NCI-H146 (cell line): Measurements from ENCODE around the gene GFER.
"Not testable (repeated sequence)": the region's sequence is repeated elsewhere in the genome, so short reads cannot be mapped to it uniquely, and the experiment has no call there.

Experiments
- DNase-seq: peaks from one replicate; lab custom pipeline; 2025; lab: John Stamatoyannopoulos, UW

The GFER gene

DNA sequence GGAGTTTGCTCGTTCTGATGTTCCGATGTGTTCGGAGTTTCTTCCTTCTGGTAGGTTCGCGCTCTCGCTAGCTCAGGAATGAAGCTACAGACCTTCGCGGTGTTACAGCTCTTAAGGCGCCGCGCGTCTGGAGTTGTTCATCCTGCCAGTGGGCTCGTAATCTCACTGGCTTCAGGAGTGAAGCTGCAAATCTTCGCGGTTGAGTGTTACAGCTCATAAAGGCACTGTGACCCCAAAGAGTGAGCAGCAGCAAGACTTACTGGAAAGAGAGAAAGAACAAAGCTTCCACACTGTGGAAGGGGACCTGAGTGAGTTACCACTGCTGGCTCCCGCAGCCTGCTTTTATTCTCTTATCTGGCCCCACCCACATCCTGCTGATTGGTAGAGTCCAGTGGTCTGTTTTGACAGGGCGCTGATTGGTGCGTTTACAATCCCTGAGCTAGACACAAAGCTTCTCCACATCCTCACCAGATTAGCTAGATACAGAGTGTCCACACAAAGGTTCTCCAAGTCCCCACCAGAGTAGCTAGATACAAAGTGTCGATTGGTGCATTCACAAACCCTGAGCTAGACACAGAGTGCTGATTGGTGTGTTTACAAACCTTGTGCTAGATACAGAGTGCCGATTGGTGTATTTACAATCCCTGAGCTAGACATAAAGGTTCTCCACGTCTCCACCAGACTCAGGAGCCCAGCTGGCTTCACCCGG lies 26.4 kb upstream of the GFER start:
- not testable (repeated sequence) for DNase-seq

DNA sequence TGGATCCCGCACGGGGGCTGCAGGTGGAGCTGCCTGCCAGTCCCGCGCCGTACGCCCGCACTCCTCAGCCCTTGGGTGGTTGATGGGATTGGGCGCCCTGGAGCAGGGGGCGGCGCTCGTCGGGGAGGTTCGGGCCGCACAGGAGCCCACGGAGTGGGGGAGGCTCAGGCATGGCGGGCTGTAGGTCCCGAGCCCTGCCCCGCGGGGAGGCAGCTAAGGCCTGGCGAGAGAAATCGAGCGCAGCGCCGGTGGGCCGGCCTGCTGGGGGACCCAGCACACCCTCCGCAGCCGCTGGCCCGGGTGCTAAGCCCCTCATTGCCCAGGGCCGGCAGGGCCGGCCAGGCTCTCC lies 25.9 kb upstream of the GFER start:
- not testable (repeated sequence) for DNase-seq

GRCh38 chr16:1958715-1959268 lies 25.2 kb upstream of the GFER start:
- DNase-seq = no peak

DNA sequence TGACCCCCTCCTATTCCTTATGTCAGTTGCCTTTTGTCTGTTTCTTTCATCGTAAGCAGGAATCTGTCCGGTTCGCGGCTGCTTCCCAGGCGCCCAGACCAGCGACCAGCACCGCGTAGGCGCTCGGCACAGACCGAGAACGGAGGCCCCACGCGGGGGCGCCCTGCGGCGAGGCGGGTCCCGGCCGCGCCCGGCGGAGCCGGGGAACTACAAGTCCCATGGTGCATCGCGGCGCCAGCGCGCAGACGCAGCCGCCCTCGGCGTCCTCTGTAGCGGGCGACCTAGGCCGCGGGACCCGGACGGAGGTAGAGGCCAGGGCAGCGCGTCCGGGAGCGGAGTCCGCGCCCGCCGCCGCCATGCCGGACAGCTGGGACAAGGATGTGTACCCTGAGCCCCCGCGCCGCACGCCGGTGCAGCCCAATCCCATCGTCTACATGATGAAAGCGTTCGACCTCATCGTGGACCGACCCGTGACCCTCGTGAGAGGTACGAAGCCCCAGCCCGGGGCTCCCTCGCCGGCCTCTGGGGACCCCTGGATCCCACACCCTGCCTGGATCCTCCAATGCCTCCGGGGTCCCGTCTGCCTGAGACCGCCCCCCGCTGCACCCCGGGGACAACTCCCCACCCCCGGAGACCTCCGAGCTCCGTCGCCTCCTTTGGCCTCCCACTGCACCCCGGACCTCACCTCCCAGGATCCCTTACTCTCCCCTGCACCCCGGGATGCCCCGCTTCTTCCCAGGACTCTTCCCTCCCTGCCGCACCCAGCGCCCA lies 24.5 kb upstream of the GFER start, which contains the start of gene NDUFB10:
Gene NDUFB10, plus strand, starts transcription at position 270 of the 771 bp plus-strand sequence. Its CDS starts 87 bp downstream, at position 357.
- peak; percentile 94 for DNase-seq

DNA sequence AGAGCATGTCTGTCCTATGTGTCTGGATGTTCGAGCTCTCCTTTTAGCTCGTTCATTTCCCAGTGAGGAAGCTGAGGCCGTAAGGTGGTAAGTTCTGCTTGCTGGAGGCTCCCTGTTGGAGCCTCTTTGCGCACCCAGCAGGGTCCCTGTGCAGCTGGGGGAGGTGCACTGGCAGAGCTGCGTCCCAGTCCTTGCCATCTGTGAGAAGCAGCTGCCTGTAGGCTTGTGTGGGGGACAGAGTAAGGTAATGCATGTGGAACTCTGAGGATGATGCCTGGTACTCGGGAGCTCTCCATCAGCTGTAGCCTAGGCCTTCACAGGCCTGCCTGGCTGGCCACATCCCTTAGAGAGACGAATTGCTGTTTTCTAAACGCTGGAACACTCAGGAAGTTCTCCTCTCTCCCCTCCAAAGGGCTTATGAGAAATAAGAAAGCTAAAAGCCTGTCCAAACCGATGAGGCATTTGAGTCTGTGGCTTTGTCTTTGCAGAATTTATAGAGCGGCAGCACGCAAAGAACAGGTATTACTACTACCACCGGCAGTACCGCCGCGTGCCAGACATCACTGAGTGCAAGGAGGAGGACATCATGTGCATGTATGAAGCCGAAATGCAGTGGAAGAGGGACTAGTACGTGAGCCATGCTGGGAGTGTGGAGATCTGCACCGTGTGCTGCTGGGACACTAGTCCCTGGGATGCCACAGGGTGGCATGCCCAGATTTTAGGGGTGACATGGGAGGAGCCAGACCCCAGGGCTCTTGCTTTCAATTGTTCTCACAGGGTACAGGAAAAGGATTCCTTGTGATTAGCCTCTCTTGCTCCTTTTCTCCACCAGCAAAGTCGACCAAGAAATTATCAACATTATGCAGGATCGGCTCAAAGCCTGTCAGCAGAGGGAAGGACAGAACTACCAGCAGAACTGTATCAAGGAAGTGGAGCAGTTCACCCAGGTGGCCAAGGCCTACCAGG lies 23.0 kb upstream of the GFER start:
- DNase-seq = peak; percentile 50

- peak; percentile 38 for DNase-seq
These were observed 22.3 kb upstream of the GFER start for GRCh38 chr16:1961651-1962067.

- not testable (repeated sequence) for DNase-seq
These were observed 21.5 kb upstream of the GFER start for GRCh38 chr16:1962161-1963153.

GRCh38 chr16:1963806-1964505 lies 20.0 kb upstream of the GFER start:
- DNase-seq = peak; percentile 56

DNA sequence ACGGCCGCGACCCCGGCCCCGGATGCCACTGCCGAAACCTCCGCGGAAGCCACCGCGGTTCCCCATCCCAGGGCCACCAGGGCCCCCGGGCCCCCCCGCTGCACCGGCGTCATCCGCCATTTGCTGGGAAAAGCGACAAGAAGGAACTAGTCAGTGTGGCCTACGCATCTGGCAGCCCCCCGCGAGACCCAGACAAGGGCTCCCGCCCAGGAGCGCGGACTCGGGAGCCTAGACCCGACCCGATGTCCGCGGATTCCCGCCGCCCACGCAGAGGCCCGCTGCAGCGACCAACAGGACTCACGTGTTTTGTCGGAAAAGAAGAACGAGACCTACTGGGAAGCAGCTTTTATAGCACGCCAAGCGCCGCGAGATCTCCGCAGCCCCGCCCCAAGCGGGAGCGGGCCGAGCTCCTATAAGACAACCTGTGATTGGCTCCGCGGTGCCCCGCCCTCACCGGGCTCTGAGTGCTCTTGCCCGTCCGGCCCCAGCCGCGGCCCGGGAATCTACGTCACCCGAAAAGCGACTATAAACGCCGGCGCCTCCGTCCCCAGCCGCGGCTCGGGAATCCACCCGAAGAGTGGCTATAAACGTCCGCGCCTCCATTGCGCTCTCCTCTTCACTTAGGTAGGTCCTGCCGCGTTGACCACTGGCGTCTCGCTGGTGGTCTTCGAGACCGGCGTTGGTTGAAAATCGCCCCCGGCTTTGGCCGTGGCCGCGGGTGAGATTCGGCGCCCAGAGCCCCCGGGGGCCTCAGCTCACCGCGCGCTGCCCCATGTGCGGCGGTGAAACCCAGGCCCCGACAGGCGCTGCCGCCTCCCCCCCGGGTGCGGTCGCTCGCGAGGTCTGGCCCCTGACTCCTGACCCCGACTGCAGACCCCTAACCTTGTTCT lies 19.2 kb upstream of the GFER start, which contains the start of gene RPS2:
Gene RPS2, minus strand, starts transcription at position 321 of the 890 bp plus-strand sequence. Its CDS starts 201 bp downstream, at position 120.
- peak; percentile 100 for DNase-seq

DNA sequence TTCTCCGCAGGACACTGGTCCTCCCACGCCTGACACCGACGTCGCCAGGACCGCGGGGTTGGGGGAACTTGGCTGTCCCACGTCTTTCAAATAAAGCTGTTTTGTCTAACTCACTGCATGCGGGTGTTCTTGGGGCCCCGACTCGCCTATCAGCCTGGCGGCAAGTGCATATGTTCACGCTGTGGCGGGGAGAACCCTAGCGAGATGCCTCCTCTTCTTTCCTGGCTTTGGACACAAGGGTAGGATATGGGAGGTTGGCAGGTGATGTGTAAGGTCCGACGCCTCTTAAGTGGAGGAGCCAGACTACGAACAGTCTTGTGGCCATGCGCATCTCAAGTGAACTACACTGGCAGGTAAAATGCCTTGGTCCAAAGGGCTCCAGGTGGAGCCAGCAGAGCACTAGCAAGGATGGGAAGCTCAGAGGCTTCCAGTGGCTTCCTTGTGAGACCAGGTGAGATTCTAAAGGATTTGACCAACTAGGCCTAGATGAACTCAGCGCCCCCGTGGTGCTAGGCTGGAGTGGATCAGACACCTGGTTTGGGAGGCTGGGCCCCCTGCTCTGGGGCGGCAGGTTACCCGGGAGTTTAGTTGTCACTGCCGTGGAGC lies 18.5 kb upstream of the GFER start:
- peak; percentile 42 for DNase-seq

- no peak for DNase-seq
These were observed 17.5 kb upstream of the GFER start, which contains the start of gene RNF151 for GRCh38 chr16:1966460-1966859. TSS of gene RNF151 (plus strand) at chr16:1966856. CDS start at chr16:1966882, 26 bp downstream.

- DNase-seq = no peak
These were observed 15.6 kb upstream of the GFER start for GRCh38 chr16:1968146-1968953.

DNA sequence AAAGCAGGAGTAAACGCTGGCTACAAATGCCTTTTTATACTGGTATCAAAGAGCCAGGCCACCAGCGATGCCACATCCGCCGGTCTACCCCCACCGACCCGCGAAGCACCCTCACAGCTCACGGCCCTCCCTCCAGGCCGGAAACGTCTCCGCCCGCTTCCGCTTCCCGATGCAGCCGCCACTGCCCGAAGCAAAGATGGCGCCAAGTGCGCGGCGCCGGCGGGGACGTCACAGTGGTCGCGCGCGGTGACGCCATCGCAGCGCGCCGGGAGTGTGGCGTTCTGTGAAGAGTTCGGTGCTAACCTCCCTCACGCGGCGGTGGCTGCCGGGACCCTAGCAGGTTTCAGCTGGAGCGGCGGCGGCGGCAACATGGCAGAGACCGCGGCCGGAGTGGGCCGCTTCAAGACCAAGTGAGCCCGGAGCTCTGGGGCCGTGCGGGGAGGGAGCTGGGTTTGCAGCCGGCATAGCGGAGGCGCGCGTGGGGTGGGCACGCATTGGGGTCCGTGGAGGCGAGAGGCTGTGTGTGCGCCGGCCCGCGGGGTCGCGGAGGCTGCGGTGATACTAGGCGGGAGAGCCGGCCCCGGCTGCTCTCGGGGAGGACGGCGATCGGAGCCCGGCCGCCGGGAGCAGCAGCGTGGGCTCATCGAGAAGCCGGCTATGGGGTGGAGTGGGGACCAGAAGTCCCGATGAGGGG lies 12.1 kb upstream of the GFER start, which contains the start of gene TBL3:
Gene TBL3, plus strand, starts transcription at position 258 of the 694 bp plus-strand sequence. Its CDS starts 112 bp downstream, at position 370.
- DNase-seq = peak; percentile 97

- peak; percentile 40 for DNase-seq
These were observed 11.5 kb upstream of the GFER start for GRCh38 chr16:1972490-1972877.

- DNase-seq = no peak
These were observed 10.4 kb upstream of the GFER start for GRCh38 chr16:1973461-1974156.
